Measurements from ENCODE around the gene ZNF609. TPM values are rescaled to one million over a fixed set of nuclear protein-coding genes. Genes with fewer than 3 reads are reported as not detected.

ZNF609 gene
- total and polyA plus RNA-seq, 2 of the 13 experiments (the other 11 are each of a cell fraction or from before 2014, with no cell fraction given) = 8.9 to 9.9 TPM

DNA sequence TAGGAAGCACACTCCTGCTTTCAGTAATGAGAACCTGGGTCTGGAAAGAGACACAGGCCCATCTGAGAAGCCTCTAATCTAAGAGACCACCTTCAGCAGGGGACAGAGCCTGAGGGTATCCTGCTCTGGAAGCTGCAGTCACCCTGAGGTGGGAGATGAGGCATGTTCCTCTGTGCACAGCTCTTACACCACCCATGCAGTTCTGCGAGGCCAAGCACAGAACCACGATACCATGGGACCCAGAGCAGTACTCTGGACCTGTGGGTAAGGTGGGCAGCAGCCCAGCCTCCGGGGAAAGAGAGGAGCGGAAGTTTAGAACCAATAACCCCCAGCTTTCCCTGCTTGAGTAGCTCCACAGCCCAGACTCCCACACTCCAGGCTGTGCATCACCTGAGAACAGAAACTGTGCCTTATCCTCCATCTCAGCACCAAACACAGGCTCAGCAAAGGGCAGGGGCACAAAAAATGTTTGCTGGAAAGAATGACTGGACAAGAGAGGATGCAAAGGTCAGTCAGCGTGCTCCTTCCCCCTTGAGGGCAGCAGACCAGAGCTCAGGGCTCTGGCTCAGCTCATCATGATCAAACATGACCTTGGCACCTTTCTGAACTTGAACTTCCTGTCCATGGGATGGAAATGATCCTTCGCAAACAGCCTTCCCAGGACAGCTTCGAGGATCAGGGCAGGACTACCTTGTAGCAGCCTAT lies 271.9 kb downstream of the ZNF609 start (continued):
- no peak; the same call in 1 of the 2 replicates for TF ChIP-seq MIER3 (CRISPR knock-in tag; IDR thresholded peaks at IDR 0.05; ENCODE audit: borderline replicate concordance)
- TF ChIP-seq, protein P1, sequence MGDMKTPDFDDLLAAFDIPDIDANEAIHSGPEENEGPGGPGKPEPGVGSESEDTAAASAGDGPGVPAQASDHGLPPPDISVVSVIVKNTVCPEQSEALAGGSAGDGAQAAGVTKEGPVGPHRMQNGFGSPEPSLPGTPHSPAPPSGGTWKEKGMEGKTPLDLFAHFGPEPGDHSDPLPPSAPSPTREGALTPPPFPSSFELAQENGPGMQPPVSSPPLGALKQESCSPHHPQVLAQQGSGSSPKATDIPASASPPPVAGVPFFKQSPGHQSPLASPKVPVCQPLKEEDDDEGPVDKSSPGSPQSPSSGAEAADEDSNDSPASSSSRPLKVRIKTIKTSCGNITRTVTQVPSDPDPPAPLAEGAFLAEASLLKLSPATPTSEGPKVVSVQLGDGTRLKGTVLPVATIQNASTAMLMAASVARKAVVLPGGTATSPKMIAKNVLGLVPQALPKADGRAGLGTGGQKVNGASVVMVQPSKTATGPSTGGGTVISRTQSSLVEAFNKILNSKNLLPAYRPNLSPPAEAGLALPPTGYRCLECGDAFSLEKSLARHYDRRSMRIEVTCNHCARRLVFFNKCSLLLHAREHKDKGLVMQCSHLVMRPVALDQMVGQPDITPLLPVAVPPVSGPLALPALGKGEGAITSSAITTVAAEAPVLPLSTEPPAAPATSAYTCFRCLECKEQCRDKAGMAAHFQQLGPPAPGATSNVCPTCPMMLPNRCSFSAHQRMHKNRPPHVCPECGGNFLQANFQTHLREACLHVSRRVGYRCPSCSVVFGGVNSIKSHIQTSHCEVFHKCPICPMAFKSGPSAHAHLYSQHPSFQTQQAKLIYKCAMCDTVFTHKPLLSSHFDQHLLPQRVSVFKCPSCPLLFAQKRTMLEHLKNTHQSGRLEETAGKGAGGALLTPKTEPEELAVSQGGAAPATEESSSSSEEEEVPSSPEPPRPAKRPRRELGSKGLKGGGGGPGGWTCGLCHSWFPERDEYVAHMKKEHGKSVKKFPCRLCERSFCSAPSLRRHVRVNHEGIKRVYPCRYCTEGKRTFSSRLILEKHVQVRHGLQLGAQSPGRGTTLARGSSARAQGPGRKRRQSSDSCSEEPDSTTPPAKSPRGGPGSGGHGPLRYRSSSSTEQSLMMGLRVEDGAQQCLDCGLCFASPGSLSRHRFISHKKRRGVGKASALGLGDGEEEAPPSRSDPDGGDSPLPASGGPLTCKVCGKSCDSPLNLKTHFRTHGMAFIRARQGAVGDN (CRISPR knock-in tag; IDR thresholded peaks at IDR 0.05) = peak; percentile 19; the same call in 1 of the 2 replicates
- TF ChIP-seq ZNF276 (CRISPR knock-in tag; IDR thresholded peaks at IDR 0.05; ENCODE audit: low read depth) = no peak
- peak; percentile 77 for TF ChIP-seq SALL1 (CRISPR knock-in tag; IDR thresholded peaks at IDR 0.05)
- TF ChIP-seq MEF2D (CRISPR knock-in tag; IDR thresholded peaks at IDR 0.05) = peak; percentile 34; the same call in 1 of the 2 replicates
- peak; percentile 39; the same call in 1 of the 2 replicates for TF ChIP-seq ELF3 (CRISPR knock-in tag; IDR thresholded peaks at IDR 0.05)
- no peak for TF ChIP-seq ZFYVE20 (CRISPR knock-in tag; IDR thresholded peaks at IDR 0.05; ENCODE audit: borderline replicate concordance, low read depth)
- no peak for TF ChIP-seq LCORL (IDR thresholded peaks at IDR 0.05)
- 0 out of 2 replicates have a peak, but pooled peaks have one; percentile 21 for TF ChIP-seq LCORL (CRISPR knock-in tag; IDR thresholded peaks at IDR 0.05)
- peak; percentile 41; the same call in 1 of the 2 replicates for TF ChIP-seq PRDM10 (CRISPR knock-in tag; IDR thresholded peaks at IDR 0.05; ENCODE audit: low read depth)
- no peak for TF ChIP-seq TEAD2 (CRISPR knock-in tag; IDR thresholded peaks at IDR 0.05)
- no peak for TF ChIP-seq ZNF143 (CRISPR knock-in tag; IDR thresholded peaks at IDR 0.05)
- 0 out of 2 replicates have a peak, but pooled peaks have one; percentile 24 for TF ChIP-seq ZNF878 (CRISPR knock-in tag; IDR thresholded peaks at IDR 0.05)
- no peak for TF ChIP-seq SIN3A (IDR thresholded peaks at IDR 0.05; ENCODE audit: borderline replicate concordance, low read depth, low read length)
- TF ChIP-seq, protein P2, sequence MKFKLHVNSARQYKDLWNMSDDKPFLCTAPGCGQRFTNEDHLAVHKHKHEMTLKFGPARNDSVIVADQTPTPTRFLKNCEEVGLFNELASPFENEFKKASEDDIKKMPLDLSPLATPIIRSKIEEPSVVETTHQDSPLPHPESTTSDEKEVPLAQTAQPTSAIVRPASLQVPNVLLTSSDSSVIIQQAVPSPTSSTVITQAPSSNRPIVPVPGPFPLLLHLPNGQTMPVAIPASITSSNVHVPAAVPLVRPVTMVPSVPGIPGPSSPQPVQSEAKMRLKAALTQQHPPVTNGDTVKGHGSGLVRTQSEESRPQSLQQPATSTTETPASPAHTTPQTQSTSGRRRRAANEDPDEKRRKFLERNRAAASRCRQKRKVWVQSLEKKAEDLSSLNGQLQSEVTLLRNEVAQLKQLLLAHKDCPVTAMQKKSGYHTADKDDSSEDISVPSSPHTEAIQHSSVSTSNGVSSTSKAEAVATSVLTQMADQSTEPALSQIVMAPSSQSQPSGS (CRISPR knock-in tag; IDR thresholded peaks at IDR 0.05) = peak; percentile 65; the same call in 1 of the 2 replicates
- no peak for TF ChIP-seq CEBPG (CRISPR knock-in tag; IDR thresholded peaks at IDR 0.05)
- no peak for TF ChIP-seq MXD1 (CRISPR knock-in tag; IDR thresholded peaks at IDR 0.05)
- peak; percentile 99 for TF ChIP-seq SKI (IDR thresholded peaks at IDR 0.05; ENCODE audit: partially characterized antibody)
